GM12878 (cell line): Measurements from ENCODE around the gene RPS5.

Experiments used
- BHLHE40 ChIP-seq, 2 experiments: fragments of 450-650 bp in 1 of 2; IDR thresholded peaks; 2 replicates each; pipeline ENCODE4 v1.6.1; 2011 to 2017; ENCODE audit warnings: low read depth in 2 of 2, borderline replicate concordance in 1 of 2, improper control_type of control experiment in 1 of 2, low read length in 1 of 2, mild to moderate bottlenecking in 1 of 2
- EP300 ChIP-seq, 2 experiments: fragments of 150-350 bp in 1 of 2; IDR thresholded peaks; 2 replicates each; pipeline ENCODE4 v1.6.1; 2011 to 2012; ENCODE audit warnings: low read depth in 2 of 2, low read length in 2 of 2, borderline replicate concordance in 1 of 2, improper control_type of control experiment in 1 of 2, inconsistent platforms in 1 of 2; ENCODE audit not compliant: control insufficient read depth in 1 of 2
- MEF2A ChIP-seq: IDR thresholded peaks from 2 replicates; pipeline ENCODE4 v1.6.1; 2011; ENCODE audit warnings: low read depth, mild to moderate bottlenecking, low read length, moderate library complexity; ENCODE audit not compliant: insufficient read depth
- NRF1 ChIP-seq: conservative IDR thresholded peaks from 2 replicates; pipeline ENCODE4 v1.6.1; 2011; ENCODE audit warnings: mild to moderate bottlenecking, low read depth, low read length, improper control_type of control experiment
- TF ChIP-seq, protein P1 (sequence below), 3 experiments: IDR thresholded peaks in 2 of 3; conservative IDR thresholded peaks in 1 of 3; 2 replicates each; pipeline ENCODE4 v1.5.1; 2011; ENCODE audit warnings: low read depth in 3 of 3, low read length in 3 of 3, mild to moderate bottlenecking in 3 of 3, control low read depth in 2 of 3, moderate library complexity in 2 of 3, inconsistent platforms in 1 of 3, mixed read lengths in 1 of 3; ENCODE audit not compliant: control insufficient read depth in 2 of 3, insufficient read depth in 1 of 3; ENCODE audit errors: extremely low read depth in 1 of 3

DNA sequence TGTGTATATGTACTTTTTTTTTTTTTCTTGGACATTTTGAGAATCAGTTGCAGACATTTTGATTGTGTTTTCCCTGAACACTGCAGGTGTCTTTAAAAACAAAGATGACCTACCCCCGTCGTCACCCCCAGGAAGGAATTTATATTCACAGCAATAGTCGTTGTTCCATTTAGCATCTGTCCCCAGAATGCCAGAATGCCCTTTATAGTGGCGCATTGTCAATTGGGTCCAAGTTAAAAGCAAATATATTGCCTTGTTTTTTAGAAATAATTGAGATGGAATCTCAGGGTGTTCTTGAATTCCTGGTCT lies 6.6 kb downstream of the RPS5 start:
- TF ChIP-seq EP300 (IDR thresholded peaks at IDR 0.05; ENCODE audit: borderline replicate concordance in 1 of 2, control insufficient read depth in 1 of 2, low read depth in 2 of 2, low read length in 2 of 2): no peak
- TF ChIP-seq, protein P1, sequence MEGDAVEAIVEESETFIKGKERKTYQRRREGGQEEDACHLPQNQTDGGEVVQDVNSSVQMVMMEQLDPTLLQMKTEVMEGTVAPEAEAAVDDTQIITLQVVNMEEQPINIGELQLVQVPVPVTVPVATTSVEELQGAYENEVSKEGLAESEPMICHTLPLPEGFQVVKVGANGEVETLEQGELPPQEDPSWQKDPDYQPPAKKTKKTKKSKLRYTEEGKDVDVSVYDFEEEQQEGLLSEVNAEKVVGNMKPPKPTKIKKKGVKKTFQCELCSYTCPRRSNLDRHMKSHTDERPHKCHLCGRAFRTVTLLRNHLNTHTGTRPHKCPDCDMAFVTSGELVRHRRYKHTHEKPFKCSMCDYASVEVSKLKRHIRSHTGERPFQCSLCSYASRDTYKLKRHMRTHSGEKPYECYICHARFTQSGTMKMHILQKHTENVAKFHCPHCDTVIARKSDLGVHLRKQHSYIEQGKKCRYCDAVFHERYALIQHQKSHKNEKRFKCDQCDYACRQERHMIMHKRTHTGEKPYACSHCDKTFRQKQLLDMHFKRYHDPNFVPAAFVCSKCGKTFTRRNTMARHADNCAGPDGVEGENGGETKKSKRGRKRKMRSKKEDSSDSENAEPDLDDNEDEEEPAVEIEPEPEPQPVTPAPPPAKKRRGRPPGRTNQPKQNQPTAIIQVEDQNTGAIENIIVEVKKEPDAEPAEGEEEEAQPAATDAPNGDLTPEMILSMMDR (IDR thresholded peaks at IDR 0.05 in 2 of 3, conservative IDR thresholded peaks at IDR 0.05 in 1 of 3; ENCODE audit: control insufficient read depth in 2 of 3, extremely low read depth in 1 of 3, insufficient read depth in 1 of 3, low read depth in 3 of 3, low read length in 3 of 3): no peak
- no peak for TF ChIP-seq MEF2A
- no peak for TF ChIP-seq NRF1
- TF ChIP-seq BHLHE40 (IDR thresholded peaks at IDR 0.05; ENCODE audit: borderline replicate concordance in 1 of 2, low read depth in 2 of 2, low read length in 1 of 2): no peak
